NT2/D1 (cell line): ENCODE data around the gene CDK2.

Source experiments
- DNase-seq: peaks from one replicate; pipeline ENCODE4 v3.0.0-alpha.2; 2011; ENCODE audit warnings: low read depth, low spot score
- H3K27me3 ChIP-seq: 2 replicates; pipeline ENCODE4 v1.6.0; 2011; ENCODE audit warnings: mild to moderate bottlenecking; ENCODE audit not compliant: insufficient read length, insufficient read depth
- H3K36me3 ChIP-seq: 2 replicates; pipeline ENCODE4 v1.6.1; 2011; ENCODE audit warnings: mild to moderate bottlenecking, low read length, mixed read lengths; ENCODE audit not compliant: insufficient read depth, insufficient read length
- H3K4me1 ChIP-seq: 2 replicates; pipeline ENCODE4 v1.5.1; 2011; ENCODE audit not compliant: insufficient read depth, insufficient read length
- H3K4me3 ChIP-seq: 2 replicates; pipeline ENCODE4 v1.5.1; 2011; ENCODE audit warnings: low read depth; ENCODE audit not compliant: insufficient read length
- H3K9ac ChIP-seq: 2 replicates; pipeline ENCODE4 v1.6.0; 2011; ENCODE audit warnings: low read depth; ENCODE audit not compliant: insufficient read length
- H3K9me3 ChIP-seq: 2 replicates; pipeline ENCODE4 v1.5.1; 2011; ENCODE audit warnings: mild to moderate bottlenecking, low read length; ENCODE audit not compliant: insufficient read depth
- SUZ12 ChIP-seq: IDR thresholded peaks from 2 replicates; pipeline ENCODE4 v1.6.1; 2011; ENCODE audit not compliant: insufficient read length, insufficient read depth; ENCODE audit errors: extremely low read depth
- YY1 ChIP-seq: IDR thresholded peaks from 2 replicates; pipeline ENCODE4 v1.6.1; 2011; ENCODE audit not compliant: insufficient read length, insufficient read depth
- ZNF274 ChIP-seq: IDR thresholded peaks from 2 replicates; pipeline ENCODE4 v1.6.1; 2011; ENCODE audit warnings: mild to moderate bottlenecking, low read depth, low read length

The CDK2 gene

DNA sequence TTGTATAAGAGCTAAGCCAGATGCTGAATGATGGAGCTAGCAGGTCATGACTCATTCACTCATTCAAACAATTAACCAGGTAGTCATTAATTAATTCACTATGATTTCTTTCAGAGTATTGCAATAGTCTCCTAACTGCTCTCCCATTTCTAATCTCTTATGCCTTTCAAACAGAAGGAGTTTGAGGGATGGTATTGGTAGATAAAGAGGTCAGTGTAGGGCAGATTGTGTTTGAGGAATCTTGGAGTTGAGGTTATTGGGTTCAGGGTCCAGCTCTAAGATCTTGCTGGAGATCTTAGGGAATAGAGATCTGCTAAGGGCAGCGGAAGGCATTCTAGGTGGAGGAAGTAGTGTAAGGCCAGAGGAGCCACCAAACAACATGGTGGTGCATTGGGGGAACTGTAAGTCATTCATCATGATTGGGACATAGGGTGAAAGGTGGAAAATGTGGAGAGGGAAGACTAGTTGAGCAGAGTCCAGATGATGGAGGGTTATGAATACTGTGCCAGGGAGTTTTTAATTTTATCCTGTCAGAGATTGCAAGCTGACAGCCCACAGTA is 24.0 kb upstream of the CDK2 start:
- Histone ChIP-seq H3K27me3 (peaks cover 7% of the 10 kb centered on the region), H3K4me3 (no peak overlapping the region), H3K9me3 (no peaks in the 10 kb centered on the region), H3K9ac (no peak overlapping the region), H3K36me3 (peaks cover 56% of the 10 kb centered on the region), H3K4me1 (peaks cover 6% of the 10 kb centered on the region)
- DNase-seq, result no peak
- no peak for TF ChIP-seq SUZ12
- TF ChIP-seq ZNF274, result no peak
- no peak for TF ChIP-seq YY1

GRCh38 chr12:55946553-55946952 is 20.1 kb upstream of the CDK2 start:
- DNase-seq, result no peak
- H3K4me3 ChIP-seq, result no peak overlapping the region
- no peaks in the 10 kb centered on the region for H3K4me1 ChIP-seq
- H3K36me3 ChIP-seq, result peaks cover 35% of the 10 kb centered on the region
- H3K9me3 ChIP-seq, result no peaks in the 10 kb centered on the region
- H3K27me3 ChIP-seq, result no peaks in the 10 kb centered on the region
- TF ChIP-seq YY1 (no peak), ZNF274 (no peak), SUZ12 (no peak)
- H3K9ac ChIP-seq, result no peak overlapping the region

GRCh38 chr12:55955344-55955743 is 11.3 kb upstream of the CDK2 start:
- H3K36me3 ChIP-seq, result peaks cover 57% of the 10 kb centered on the region
- DNase-seq, result no peak
- no peaks in the 10 kb centered on the region for H3K9me3 ChIP-seq
- H3K27me3 ChIP-seq, result no peaks in the 10 kb centered on the region
- TF ChIP-seq ZNF274 (no peak), YY1 (no peak), SUZ12 (no peak)
- H3K4me1 ChIP-seq, result peaks cover 3% of the 10 kb centered on the region
- H3K9ac ChIP-seq, result no peak overlapping the region
- no peak overlapping the region for H3K4me3 ChIP-seq

- H3K36me3 ChIP-seq, result peaks cover 57% of the 10 kb centered on the region
- H3K4me1 ChIP-seq, result peaks cover 3% of the 10 kb centered on the region
- no peaks in the 10 kb centered on the region for H3K27me3 ChIP-seq
- no peaks in the 10 kb centered on the region for H3K9me3 ChIP-seq
- H3K9ac ChIP-seq, result no peak overlapping the region
- DNase-seq, result no peak
- no peak overlapping the region for H3K4me3 ChIP-seq
- no peak for TF ChIP-seq SUZ12
- no peak for TF ChIP-seq ZNF274
- no peak for TF ChIP-seq YY1
Measured at GRCh38 chr12:55955800-55956508, 10.7 kb upstream of the CDK2 start.

DNA sequence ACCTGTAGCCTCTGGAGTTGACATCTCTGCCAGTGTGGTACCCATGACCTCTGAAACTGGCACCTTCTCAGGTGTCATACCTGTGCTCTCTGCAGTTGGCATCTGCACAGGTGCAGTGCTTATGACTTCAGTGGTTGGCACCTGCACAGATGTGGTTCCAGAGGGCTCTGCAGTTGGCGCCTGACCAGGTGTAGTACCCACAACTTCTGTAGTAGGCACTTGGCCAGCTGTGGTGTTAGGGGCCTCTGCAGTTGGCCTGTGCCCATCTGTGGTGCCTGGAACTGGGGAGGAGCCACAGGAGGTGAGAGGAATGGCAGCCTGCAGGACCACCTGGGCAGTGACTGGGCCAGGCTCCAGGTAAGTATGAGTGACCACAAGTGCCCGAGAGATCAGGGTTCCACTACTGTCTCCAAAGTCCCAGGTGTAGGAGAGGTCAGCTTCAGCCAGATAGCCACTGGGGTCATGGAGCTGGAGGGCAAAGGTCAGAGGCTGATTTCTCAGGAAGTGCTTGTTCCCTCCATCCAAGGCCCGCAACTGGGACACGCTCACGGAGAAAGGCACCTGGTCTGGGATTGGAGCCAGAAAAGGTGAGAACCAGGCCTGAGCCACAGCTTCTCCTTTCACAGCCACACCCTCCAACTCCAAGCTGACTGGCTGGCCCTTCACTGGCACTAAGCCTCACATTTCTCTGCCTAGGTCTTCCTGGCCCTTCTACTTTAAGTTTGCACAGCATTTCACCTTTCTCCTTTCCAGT is 9.3 kb upstream of the CDK2 start:
- peaks cover 45% of the 10 kb centered on the region for H3K36me3 ChIP-seq
- H3K9ac ChIP-seq, result no peak overlapping the region
- DNase-seq, result no peak

GRCh38 chr12:55963760-55964159 is 2.9 kb upstream of the CDK2 start:
- TF ChIP-seq ZNF274 (no peak), SUZ12 (no peak), YY1 (no peak)
- Histone ChIP-seq H3K27me3 (no peaks in the 10 kb centered on the region), H3K36me3 (peaks cover 12% of the 10 kb centered on the region), H3K9me3 (no peaks in the 10 kb centered on the region), H3K9ac (no peak overlapping the region), H3K4me1 (peaks cover 6% of the 10 kb centered on the region), H3K4me3 (no peak overlapping the region)
- no peak for DNase-seq

More for the DNA sequence above, 9.3 kb upstream of the CDK2 start:
- Histone ChIP-seq H3K4me3 (no peak overlapping the region), H3K27me3 (no peaks in the 10 kb centered on the region), H3K4me1 (peaks cover 3% of the 10 kb centered on the region), H3K9me3 (no peaks in the 10 kb centered on the region)
- no peak for TF ChIP-seq YY1
- TF ChIP-seq ZNF274, result no peak
- no peak for TF ChIP-seq SUZ12

DNA sequence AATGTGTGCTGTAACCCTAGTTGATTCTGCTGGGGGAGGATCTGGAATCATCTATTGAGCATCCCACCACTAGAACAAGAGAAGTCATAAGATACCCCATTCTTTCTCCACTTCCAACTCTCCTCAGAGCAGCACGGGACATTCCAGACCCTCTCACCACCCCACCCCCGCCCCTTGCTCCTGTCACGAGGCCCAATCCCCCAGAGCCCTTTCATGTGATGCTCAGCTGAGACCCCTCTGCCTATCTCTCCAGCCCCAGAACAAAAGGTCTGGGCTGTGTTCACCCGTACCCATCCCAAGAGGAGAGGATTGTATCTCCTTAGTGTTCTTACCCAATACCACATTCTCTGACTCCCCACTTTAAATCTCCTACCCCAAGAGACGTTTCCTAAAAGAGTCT is 1.4 kb upstream of the CDK2 start:
- Histone ChIP-seq H3K9me3 (no peaks in the 10 kb centered on the region), H3K27me3 (no peaks in the 10 kb centered on the region), H3K9ac (peak overlapping the region; percentile 61), H3K36me3 (peaks cover 24% of the 10 kb centered on the region), H3K4me3 (peak overlapping the region; percentile 76), H3K4me1 (peaks cover 6% of the 10 kb centered on the region)
- TF ChIP-seq SUZ12, result no peak
- no peak for TF ChIP-seq YY1
- TF ChIP-seq ZNF274, result no peak
- no peak for DNase-seq

- Histone ChIP-seq H3K4me3 (peak within 1 kb of the TSS; percentile 76), H3K9me3 (no peaks in the 10 kb centered on the region), H3K9ac (peak within 1 kb of the TSS; percentile 88), H3K27me3 (no peaks in the 10 kb centered on the region), H3K36me3 (peaks cover 31% of the 10 kb centered on the region), H3K4me1 (peaks cover 6% of the 10 kb centered on the region)
- TF ChIP-seq ZNF274 (no peak), YY1 (no peak), SUZ12 (no peak)
- no peak for DNase-seq
Measured at GRCh38 chr12:55965941-55966407, 656 bp upstream of the CDK2 start, which contains the start of gene PMEL. TSS of gene PMEL (minus strand) at chr12:55966042. CDS start at chr12:55966011, 31 bp downstream.
